DOHH2 (cell line): Measurements from ENCODE around the gene TMED5.
"Not testable (repeated sequence)": the region's sequence is repeated elsewhere in the genome, so short reads cannot be mapped to it uniquely, and the experiment has no call there.

Experiments
- H3F3A ChIP-seq: fragments of 200-600 bp; sonication (generic), shearing (Covaris generic); 2 replicates; pipeline ENCODE4 v1.6.0; 2016; ENCODE audit warnings: antibody characterized with exemption, mild to moderate bottlenecking; ENCODE audit not compliant: control insufficient read depth, insufficient read depth
- H3K27ac ChIP-seq: fragments of 200-600 bp; sonication (generic); 2 replicates; pipeline ENCODE4 v1.5.1; 2014; ENCODE audit warnings: low read depth, mild to moderate bottlenecking, low read length, moderate library complexity
- H3K27me3 ChIP-seq: fragments of 200-600 bp; sonication (generic); 2 replicates; pipeline ENCODE4 v1.6.1; 2014; ENCODE audit warnings: mild to moderate bottlenecking, low read length, mixed read lengths; ENCODE audit not compliant: control insufficient read depth
- H3K36me3 ChIP-seq: fragments of 200-600 bp; sonication (generic); 2 replicates; pipeline ENCODE4 v1.6.1; 2014; ENCODE audit warnings: mild to moderate bottlenecking, low read length, moderate library complexity, mixed read lengths; ENCODE audit not compliant: control insufficient read depth
- H3K4me1 ChIP-seq: fragments of 200-600 bp; sonication (generic); 2 replicates; pipeline ENCODE4 v1.6.1; 2014; ENCODE audit warnings: mild to moderate bottlenecking, low read length, mixed read lengths; ENCODE audit not compliant: control insufficient read depth
- H3K4me2 ChIP-seq: fragments of 200-600 bp; sonication (generic); 2 replicates; pipeline ENCODE4 v1.6.0; 2014; ENCODE audit warnings: mild to moderate bottlenecking, low read length, moderate library complexity
- H3K4me3 ChIP-seq: fragments of 200-600 bp; sonication (generic); 2 replicates; pipeline ENCODE4 v1.5.1; 2014; ENCODE audit warnings: mild to moderate bottlenecking, low read length, mixed read lengths
- H3K79me2 ChIP-seq: fragments of 200-600 bp; sonication (generic); 2 replicates; pipeline ENCODE4 v1.6.1; 2014; ENCODE audit warnings: mild to moderate bottlenecking, low read length, mixed read lengths; ENCODE audit not compliant: control insufficient read depth
- H3K9me2 ChIP-seq: fragments of 200-600 bp; sonication (generic); replicated peaks from 2 replicates; pipeline ENCODE4 v1.6.1; 2014; ENCODE audit warnings: mild to moderate bottlenecking, low read length, mixed read lengths; ENCODE audit not compliant: control insufficient read depth
- H3K9me3 ChIP-seq: fragments of 200-600 bp; sonication (generic); 2 replicates; pipeline ENCODE4 v1.6.1; 2014; ENCODE audit warnings: antibody characterized with exemption, low read length, mixed read lengths; ENCODE audit not compliant: control insufficient read depth, insufficient read depth
- H4K20me1 ChIP-seq: fragments of 200-600 bp; sonication (generic); 2 replicates; pipeline ENCODE4 v1.6.0; 2014; ENCODE audit warnings: low read depth, mild to moderate bottlenecking, antibody characterized with exemption, low read length, moderate library complexity; ENCODE audit not compliant: control insufficient read depth, insufficient read depth
- CTCF ChIP-seq: fragments of 200-600 bp; sonication (generic); IDR thresholded peaks from one replicate; pipeline ENCODE4 v1.5.1; 2014; ENCODE audit warnings: antibody characterized with exemption, mild to moderate bottlenecking, low read depth, low read length; ENCODE audit not compliant: poor library complexity, severe bottlenecking
- EZH2phosphoT487 ChIP-seq: fragments of 200-600 bp; sonication (generic); IDR thresholded peaks from 2 replicates; pipeline ENCODE4 v1.6.1; 2017; ENCODE audit warnings: borderline replicate concordance, mild to moderate bottlenecking, antibody characterized with exemption, low read length, moderate library complexity, mixed read lengths

Gene TMED5

GRCh38 chr1:93164816-93165215, 15.4 kb downstream of the TMED5 start:
- Histone ChIP-seq H3K36me3 (peaks cover 18% of the 10 kb centered on the region; the same call in 1 of the 2 replicates), H3K4me3 (no peak overlapping the region), H3K9me2 (no peaks in the 10 kb centered on the region), H3K27ac (no peak overlapping the region), H3K79me2 (peaks cover 83% of the 10 kb centered on the region), H3K4me1 (no peaks in the 10 kb centered on the region), H3F3A (peaks cover 4% of the 10 kb centered on the region; the same call in 1 of the 2 replicates), H4K20me1 (no peaks in the 10 kb centered on the region), H3K4me2 (no peak overlapping the region), H3K27me3 (no peaks in the 10 kb centered on the region), H3K9me3 (no peaks in the 10 kb centered on the region)
- TF ChIP-seq CTCF: no peak
- TF ChIP-seq EZH2phosphoT487: no peak

GRCh38 chr1:93163314-93163713, 16.9 kb downstream of the TMED5 start:
- not testable (repeated sequence) for H3K4me1 ChIP-seq, H3K4me3 ChIP-seq, H3K9me2 ChIP-seq, H3K27ac ChIP-seq, H3K4me2 ChIP-seq, H3F3A ChIP-seq, H4K20me1 ChIP-seq, H3K27me3 ChIP-seq, H3K9me3 ChIP-seq
- Histone ChIP-seq H3K79me2 (peaks cover 71% of the 10 kb centered on the region), H3K36me3 (peaks cover 25% of the 10 kb centered on the region)

DNA sequence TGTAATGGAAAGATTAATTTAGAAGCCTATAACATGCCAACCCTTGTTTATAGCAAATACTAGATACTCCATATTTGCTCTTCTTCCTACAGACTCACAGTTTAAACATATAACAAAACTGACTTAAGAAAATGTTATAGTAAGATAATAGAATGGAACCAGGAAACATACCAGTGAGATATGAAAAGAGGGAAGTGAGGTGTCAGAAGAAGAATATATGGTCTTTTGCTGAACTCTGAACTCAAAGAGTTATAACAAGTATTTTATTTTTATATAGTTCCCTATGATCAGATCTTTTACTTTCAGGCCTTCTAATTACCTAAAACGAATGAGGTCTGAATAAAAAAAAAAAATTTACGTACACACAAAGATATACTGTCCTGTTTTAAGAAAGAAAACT, 20.9 kb downstream of the TMED5 start:
- Histone ChIP-seq H3K36me3 (peaks cover 42% of the 10 kb centered on the region), H3K27ac (no peak overlapping the region), H3F3A (peaks cover 17% of the 10 kb centered on the region), H3K79me2 (peaks cover 34% of the 10 kb centered on the region), H3K4me2 (no peak overlapping the region), H3K9me3 (no peaks in the 10 kb centered on the region), H3K9me2 (no peaks in the 10 kb centered on the region), H3K4me1 (no peaks in the 10 kb centered on the region), H3K4me3 (no peak overlapping the region), H3K27me3 (no peaks in the 10 kb centered on the region), H4K20me1 (no peaks in the 10 kb centered on the region)
- TF ChIP-seq EZH2phosphoT487 (no peak), CTCF (no peak)

GRCh38 chr1:93155335-93155734, 24.9 kb downstream of the TMED5 start:
- TF ChIP-seq CTCF (no peak), EZH2phosphoT487 (no peak)
- no peaks in the 10 kb centered on the region for H3K4me1 ChIP-seq
- no peak overlapping the region for H3K27ac ChIP-seq
- peaks cover 29% of the 10 kb centered on the region for H3F3A ChIP-seq
- no peak overlapping the region for H3K4me3 ChIP-seq
- no peak overlapping the region for H3K4me2 ChIP-seq
- H4K20me1 ChIP-seq: no peaks in the 10 kb centered on the region
- H3K27me3 ChIP-seq: no peaks in the 10 kb centered on the region
- peaks cover 5% of the 10 kb centered on the region; the same call in 1 of the 2 replicates for H3K79me2 ChIP-seq
- H3K9me2 ChIP-seq: no peaks in the 10 kb centered on the region
- no peaks in the 10 kb centered on the region for H3K9me3 ChIP-seq
- peaks cover 72% of the 10 kb centered on the region for H3K36me3 ChIP-seq
